HEK293 (cell line): Measurements from ENCODE around the gene PCBP2.

Experiments
- BCL11B ChIP-seq: fragments of 450-650 bp; formaldehyde crosslinking; IDR thresholded peaks from 2 replicates; pipeline ENCODE4 v1.5.1; 2016; ENCODE audit warnings: low read depth, missing biosample characterization, missing genetic modification characterization
- CTCF ChIP-seq: fragments of 450-650 bp; formaldehyde crosslinking; IDR thresholded peaks from 2 replicates; pipeline ENCODE4 v1.5.1; 2016; ENCODE audit warnings: missing biosample characterization, missing genetic modification characterization
- ZNF221 ChIP-seq: fragments of 450-650 bp; formaldehyde crosslinking; IDR thresholded peaks from 2 replicates; pipeline ENCODE4 v1.5.1; 2017; ENCODE audit warnings: missing biosample characterization, missing genetic modification characterization, borderline replicate concordance

GRCh38 chr12:53514628-53515290 lies 62.9 kb downstream of the PCBP2 start:
- no peak for TF ChIP-seq BCL11B (tag by site-specific recombination)
- no peak for TF ChIP-seq CTCF (tag by site-specific recombination)
- no peak for TF ChIP-seq ZNF221 (tag by site-specific recombination)
